WERI-Rb-1 (cell line): ENCODE measurements around the gene EIF5.

Experiments
- DNase-seq: peaks from one replicate; pipeline ENCODE4 v3.0.0-alpha.2; 2020
- H3K27ac ChIP-seq: fragments of 250-450 bp; sonication (Bioruptor Pico); 2 replicates; pipeline ENCODE4 v1.5.1; 2020; ENCODE audit warnings: mild to moderate bottlenecking, moderate library complexity
- H3K27me3 ChIP-seq: fragments of 250-450 bp; sonication (Bioruptor Pico); 2 replicates; pipeline ENCODE4 v1.5.1; 2021; ENCODE audit warnings: mild to moderate bottlenecking, low read depth, moderate library complexity; ENCODE audit not compliant: insufficient read depth, severe bottlenecking
- H3K36me3 ChIP-seq: fragments of 250-450 bp; sonication (Bioruptor Pico); 2 replicates; pipeline ENCODE4 v1.5.1; 2020; ENCODE audit warnings: mild to moderate bottlenecking, moderate library complexity
- H3K4me3 ChIP-seq: 2 replicates; pipeline ENCODE4 v1.5.1; 2011; ENCODE audit warnings: low read depth, mild to moderate bottlenecking, control low read depth, low read length
- H3K9me3 ChIP-seq: fragments of 250-450 bp; sonication (Bioruptor Pico); 2 replicates; pipeline ENCODE4 v1.5.1; 2021; ENCODE audit warnings: mild to moderate bottlenecking, moderate library complexity; ENCODE audit not compliant: severe bottlenecking
- TF ChIP-seq, protein P1 (sequence below): IDR thresholded peaks from 2 replicates; pipeline ENCODE4 v1.5.1; 2011; ENCODE audit warnings: low read depth, mild to moderate bottlenecking, control low read depth, inconsistent platforms, low read length

The EIF5 gene

DNA sequence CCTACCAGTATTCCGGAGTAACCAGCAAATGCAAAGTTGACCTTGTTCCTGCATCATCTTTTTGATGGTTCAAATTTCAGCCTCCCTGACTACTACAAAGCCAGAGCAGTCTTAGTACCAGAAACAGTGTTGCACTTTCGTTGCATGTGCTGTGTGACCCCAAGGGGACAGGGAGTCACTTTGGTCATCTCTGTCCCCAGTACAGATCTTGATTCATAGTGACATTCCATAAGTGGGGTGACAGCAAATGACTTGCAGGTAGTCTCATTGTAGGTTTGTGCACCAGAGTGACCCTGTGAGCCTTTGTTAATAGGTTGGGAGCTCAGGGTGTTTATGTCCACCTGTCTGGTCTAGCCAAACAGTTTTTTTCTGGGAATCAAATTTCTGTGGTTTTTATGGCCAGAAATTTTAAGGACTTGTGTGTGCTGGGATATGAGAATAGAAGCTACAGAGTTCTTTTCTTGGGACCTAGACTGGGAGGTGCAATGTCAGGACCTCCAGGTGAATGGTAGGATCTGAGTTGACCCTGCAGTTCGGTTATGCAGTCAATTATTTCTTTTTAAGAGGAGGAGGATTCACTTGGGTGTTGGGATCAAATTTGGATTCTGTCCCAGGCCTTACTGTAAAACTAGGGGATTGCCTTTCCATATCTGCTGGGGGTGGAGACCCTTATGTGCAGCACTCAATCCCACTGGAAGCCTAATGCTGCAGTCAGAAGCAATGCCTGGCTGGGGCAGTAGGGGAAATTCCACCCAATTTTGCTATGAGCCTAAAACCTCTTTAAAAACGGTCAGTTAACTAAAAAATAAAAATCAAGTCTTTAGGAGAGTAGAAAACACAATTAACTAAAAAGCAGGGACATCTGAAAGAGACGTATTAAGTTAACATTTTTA, 10.1 kb downstream of the EIF5 start:
- Histone ChIP-seq H3K4me3 (no peak overlapping the region), H3K9me3 (no peaks in the 10 kb centered on the region), H3K36me3 (peaks cover 59% of the 10 kb centered on the region), H3K27me3 (no peaks in the 10 kb centered on the region), H3K27ac (no peak overlapping the region)
- TF ChIP-seq, protein P1, sequence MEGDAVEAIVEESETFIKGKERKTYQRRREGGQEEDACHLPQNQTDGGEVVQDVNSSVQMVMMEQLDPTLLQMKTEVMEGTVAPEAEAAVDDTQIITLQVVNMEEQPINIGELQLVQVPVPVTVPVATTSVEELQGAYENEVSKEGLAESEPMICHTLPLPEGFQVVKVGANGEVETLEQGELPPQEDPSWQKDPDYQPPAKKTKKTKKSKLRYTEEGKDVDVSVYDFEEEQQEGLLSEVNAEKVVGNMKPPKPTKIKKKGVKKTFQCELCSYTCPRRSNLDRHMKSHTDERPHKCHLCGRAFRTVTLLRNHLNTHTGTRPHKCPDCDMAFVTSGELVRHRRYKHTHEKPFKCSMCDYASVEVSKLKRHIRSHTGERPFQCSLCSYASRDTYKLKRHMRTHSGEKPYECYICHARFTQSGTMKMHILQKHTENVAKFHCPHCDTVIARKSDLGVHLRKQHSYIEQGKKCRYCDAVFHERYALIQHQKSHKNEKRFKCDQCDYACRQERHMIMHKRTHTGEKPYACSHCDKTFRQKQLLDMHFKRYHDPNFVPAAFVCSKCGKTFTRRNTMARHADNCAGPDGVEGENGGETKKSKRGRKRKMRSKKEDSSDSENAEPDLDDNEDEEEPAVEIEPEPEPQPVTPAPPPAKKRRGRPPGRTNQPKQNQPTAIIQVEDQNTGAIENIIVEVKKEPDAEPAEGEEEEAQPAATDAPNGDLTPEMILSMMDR: no peak
- no peak for DNase-seq

DNA sequence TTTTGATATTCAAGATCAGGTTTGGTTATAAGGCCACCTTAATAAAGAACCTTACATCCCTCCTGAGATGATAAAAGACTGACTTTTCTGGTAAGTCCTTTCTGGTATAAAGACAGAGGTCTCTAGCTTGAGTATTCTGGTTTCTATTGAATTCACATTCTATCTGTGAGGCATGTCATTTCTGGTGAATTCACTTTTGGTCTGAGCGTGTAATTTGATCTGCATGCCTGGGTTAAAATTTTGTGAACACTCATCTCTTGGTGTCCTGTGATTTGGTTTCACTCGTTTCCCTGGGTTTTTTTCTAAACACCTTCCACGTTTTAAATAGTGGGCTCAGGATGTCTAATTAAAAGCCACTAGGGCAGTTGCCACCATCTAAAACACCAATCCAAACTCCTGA, 12.2 kb downstream of the EIF5 start:
- Histone ChIP-seq H3K27me3 (no peaks in the 10 kb centered on the region), H3K36me3 (peaks cover 38% of the 10 kb centered on the region), H3K9me3 (no peaks in the 10 kb centered on the region), H3K27ac (no peak overlapping the region), H3K4me3 (no peak overlapping the region)
- TF ChIP-seq, protein P1: no peak
- DNase-seq: no peak

DNA sequence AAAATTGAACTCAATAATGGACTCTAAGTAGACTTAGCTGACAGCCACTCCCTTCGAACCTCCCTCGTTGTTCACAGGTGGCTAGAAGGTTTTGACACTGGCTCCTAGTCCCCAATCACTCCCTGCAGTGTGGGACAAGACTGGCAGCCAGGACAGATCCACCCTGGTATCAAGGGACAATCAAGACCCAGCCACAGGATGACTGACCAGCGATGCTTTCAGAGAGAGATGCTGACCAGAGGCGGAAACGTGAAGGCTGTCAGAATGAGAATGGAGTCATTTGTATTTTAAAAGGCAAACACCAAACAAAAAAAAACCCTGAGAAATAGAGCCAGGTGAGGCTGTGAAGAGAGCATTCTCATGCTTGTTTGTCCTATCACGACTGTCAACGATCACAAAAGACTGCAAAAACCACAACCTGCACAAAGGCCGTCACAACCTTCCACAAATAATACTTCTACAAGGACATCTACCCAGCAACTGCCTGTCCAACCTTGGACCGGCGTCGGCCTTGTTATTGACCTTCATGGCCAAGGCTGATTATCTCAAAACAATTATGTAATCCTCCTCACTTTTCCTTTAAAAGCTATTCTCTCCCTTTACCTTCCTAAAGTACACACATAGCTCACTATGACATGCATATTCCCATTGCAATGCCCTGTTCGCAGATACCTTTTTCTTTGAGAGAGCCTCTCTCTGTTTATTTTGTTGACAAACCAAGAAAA, 13.2 kb downstream of the EIF5 start:
- Histone ChIP-seq H3K27me3 (no peaks in the 10 kb centered on the region), H3K4me3 (no peak overlapping the region), H3K36me3 (peaks cover 30% of the 10 kb centered on the region), H3K9me3 (no peaks in the 10 kb centered on the region), H3K27ac (no peak overlapping the region)
- TF ChIP-seq, protein P1: no peak
- no peak for DNase-seq

DNA sequence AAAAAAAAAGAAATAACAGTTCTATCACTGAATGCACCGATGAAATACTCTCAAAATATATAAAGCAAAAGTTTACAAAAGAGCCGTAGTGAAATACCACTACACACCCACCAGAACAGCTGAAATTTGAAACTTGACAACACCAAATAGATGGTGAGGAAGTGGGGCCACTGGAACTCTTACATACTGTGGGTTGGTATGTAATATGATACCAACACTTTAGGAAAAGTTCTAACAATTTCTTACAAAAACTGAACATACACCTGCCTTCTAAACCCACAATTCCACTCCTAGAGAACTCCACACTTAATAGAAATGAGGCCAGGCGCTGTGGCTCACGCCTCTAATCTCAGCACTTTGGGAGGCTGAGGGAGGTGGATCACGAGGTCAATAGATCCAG, 14.1 kb downstream of the EIF5 start:
- H3K9me3 ChIP-seq: no peaks in the 10 kb centered on the region
- H3K27ac ChIP-seq: no peak overlapping the region
- no peak for DNase-seq
- TF ChIP-seq, protein P1: no peak
- peaks cover 21% of the 10 kb centered on the region for H3K36me3 ChIP-seq
- no peak overlapping the region for H3K4me3 ChIP-seq
- H3K27me3 ChIP-seq: no peaks in the 10 kb centered on the region

DNA sequence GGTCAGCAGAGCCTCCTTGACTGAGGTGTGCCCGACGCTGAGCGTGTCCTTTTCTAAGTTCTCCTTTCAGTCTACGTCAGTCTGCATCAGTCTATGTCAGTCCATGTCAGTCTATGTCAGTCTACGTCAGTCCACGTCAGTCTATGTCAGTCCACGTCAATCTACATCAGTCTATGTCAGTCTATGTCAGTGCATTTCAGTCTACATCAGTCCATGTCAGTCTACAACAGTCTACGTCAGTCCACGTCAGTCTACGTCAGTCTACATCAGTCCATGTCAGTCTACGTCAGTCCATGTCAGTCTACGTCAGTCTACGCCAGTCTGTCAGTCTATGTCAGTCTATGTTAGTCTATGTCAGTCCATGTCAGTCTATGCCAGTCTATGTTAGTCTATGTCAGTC, 15.9 kb downstream of the EIF5 start:
- no peak overlapping the region for H3K27ac ChIP-seq

More for the DNA sequence above, 15.9 kb downstream of the EIF5 start:
- DNase-seq: no peak
- TF ChIP-seq, protein P1: no peak
- peaks cover 3% of the 10 kb centered on the region for H3K36me3 ChIP-seq
- no peaks in the 10 kb centered on the region for H3K27me3 ChIP-seq
- H3K4me3 ChIP-seq: no peak overlapping the region
- no peaks in the 10 kb centered on the region for H3K9me3 ChIP-seq
